OCI-LY3 (cell line): ENCODE measurements around the gene DENND11.

Source experiments
- EZH2phosphoT487 ChIP-seq: fragments of 200-600 bp; shearing (Covaris generic); IDR thresholded peaks from 2 replicates; pipeline ENCODE4 v1.6.1; 2018; ENCODE audit warnings: antibody characterized with exemption, mixed run types, low read depth
- TF ChIP-seq, protein P1 (sequence below): fragments of 200-600, 300-600 bp; sonication (generic); IDR thresholded peaks from 2 replicates; pipeline ENCODE4 v1.5.1; 2014; ENCODE audit warnings: antibody characterized with exemption, low read length, low read depth

DNA sequence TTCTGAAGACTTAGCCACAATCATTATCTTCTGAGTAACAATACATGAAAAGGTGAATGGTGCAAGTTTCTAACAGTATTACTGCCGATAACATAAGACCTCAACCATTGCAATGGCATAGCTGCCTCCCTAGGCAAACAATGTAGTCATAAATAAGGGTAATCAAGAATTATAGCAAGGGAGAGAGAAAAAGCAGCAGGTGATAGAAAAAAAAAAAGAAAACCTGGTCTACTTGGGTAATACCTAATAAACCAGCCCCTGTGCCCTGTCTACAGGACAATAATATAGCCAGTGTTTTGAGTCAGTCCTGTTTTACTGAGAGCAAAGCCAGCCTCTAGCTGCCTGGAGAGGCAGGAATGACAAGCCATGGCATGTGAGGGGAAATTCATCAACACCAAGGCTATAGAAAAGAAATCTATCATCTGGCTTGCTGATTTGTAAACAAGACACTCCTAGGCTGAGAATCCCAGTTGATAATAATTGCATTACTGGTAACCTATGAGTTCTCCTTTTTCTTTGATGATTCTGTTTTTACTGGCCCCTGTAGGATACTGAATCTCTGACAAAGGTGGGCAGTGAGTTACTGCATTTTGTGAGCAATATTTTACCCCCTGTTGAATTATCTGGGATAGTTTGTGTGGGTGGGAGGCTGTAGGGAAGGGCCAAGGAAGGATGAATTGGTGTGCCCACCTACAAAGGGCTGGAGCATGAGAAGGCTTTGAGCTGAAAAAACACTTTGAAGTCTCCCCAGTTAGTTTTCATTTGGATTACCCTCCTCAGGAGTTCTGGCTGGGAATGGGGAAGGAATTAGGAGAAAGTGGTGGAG lies 4.5 kb upstream of the DENND11 start:
- TF ChIP-seq, protein P1, sequence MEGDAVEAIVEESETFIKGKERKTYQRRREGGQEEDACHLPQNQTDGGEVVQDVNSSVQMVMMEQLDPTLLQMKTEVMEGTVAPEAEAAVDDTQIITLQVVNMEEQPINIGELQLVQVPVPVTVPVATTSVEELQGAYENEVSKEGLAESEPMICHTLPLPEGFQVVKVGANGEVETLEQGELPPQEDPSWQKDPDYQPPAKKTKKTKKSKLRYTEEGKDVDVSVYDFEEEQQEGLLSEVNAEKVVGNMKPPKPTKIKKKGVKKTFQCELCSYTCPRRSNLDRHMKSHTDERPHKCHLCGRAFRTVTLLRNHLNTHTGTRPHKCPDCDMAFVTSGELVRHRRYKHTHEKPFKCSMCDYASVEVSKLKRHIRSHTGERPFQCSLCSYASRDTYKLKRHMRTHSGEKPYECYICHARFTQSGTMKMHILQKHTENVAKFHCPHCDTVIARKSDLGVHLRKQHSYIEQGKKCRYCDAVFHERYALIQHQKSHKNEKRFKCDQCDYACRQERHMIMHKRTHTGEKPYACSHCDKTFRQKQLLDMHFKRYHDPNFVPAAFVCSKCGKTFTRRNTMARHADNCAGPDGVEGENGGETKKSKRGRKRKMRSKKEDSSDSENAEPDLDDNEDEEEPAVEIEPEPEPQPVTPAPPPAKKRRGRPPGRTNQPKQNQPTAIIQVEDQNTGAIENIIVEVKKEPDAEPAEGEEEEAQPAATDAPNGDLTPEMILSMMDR = no peak
- TF ChIP-seq EZH2phosphoT487 = no peak
